Measurements from ENCODE around the gene LACTB. TPM values are rescaled to one million over a fixed set of nuclear protein-coding genes. Genes with fewer than 3 reads are reported as not detected.
A peak's percentile ranks its signal among the peaks of the same experiment; 100 is the strongest.

LACTB gene
- total RNA-seq, 4 donors from 2014 or later: 9.7 to 22.6 (median 12.1) TPM

GRCh38 chr15:63122002-63122875, 578 bp downstream of the LACTB start:
- 1 to 5% methylated on average over 11 to 13 of the region's 59 CpGs for WGBS, 2 donors
- H3K4me1 ChIP-seq: peaks cover 0 to 14% (median 6%) of the 10 kb centered on the region in 3 donors
- peaks cover 0 to 16% (median 0%) of the 10 kb centered on the region in 3 donors for H3K36me3 ChIP-seq
- peak overlapping the region; percentile 81 to 99 (median 96) for H3K4me3 ChIP-seq
- peak overlapping the region; percentile 90 to 98 (median 94) for H3K27ac ChIP-seq
- TF ChIP-seq POLR2A (IDR thresholded peaks at IDR 0.05) (no peak), CTCF (IDR thresholded peaks at IDR 0.05) (peak in 2 of 6 experiments; percentile 1 to 9)
- no peaks in the 10 kb centered on the region for H3K27me3 ChIP-seq
- peak; percentile 54 for DNase-seq
- intact Hi-C loops (cut with DNase I): no loop called here
- H3K9me3 ChIP-seq: no peaks in the 10 kb centered on the region

GRCh38 chr15:63124506-63124905, 2.8 kb downstream of the LACTB start:
- Histone ChIP-seq H3K4me1 (peaks cover 0 to 14% (median 6%) of the 10 kb centered on the region in 3 donors), H3K27me3 (no peaks in the 10 kb centered on the region), H3K36me3 (peaks cover 0 to 37% (median 0%) of the 10 kb centered on the region in 3 donors), H3K27ac (no peak overlapping the region), H3K4me3 (no peak overlapping the region), H3K9me3 (no peaks in the 10 kb centered on the region)
- intact Hi-C loops (cut with DNase I): no loop called here
- WGBS, 2 donors: 95 to 96% methylated on average over 8 to 9 of the region's 9 CpGs
- TF ChIP-seq POLR2A (IDR thresholded peaks at IDR 0.05) (no peak), CTCF (IDR thresholded peaks at IDR 0.05) (no peak)
- no peak for DNase-seq

- TF ChIP-seq POLR2A (IDR thresholded peaks at IDR 0.05) (no peak), CTCF (IDR thresholded peaks at IDR 0.05) (no peak)
- Histone ChIP-seq H3K4me3 (no peak overlapping the region), H3K36me3 (peaks cover 0 to 59% (median 0%) of the 10 kb centered on the region in 3 donors), H3K4me1 (peaks cover 0 to 9% (median 6%) of the 10 kb centered on the region in 3 donors), H3K9me3 (no peaks in the 10 kb centered on the region), H3K27ac (no peak overlapping the region), H3K27me3 (no peaks in the 10 kb centered on the region)
- intact Hi-C loops (cut with DNase I): no loop called here
- WGBS, 2 donors: 81 to 85% methylated on average over 3 of the region's 3 CpGs
- no peak for DNase-seq
These were observed 5.1 kb downstream of the LACTB start for GRCh38 chr15:63126726-63127125.

- Histone ChIP-seq H3K9me3 (no peaks in the 10 kb centered on the region), H3K4me1 (peaks cover 0 to 21% (median 9%) of the 10 kb centered on the region in 3 donors), H3K4me3 (no peak overlapping the region), H3K27ac (peak overlapping the region in 2 of 4 donors; percentile 35 to 48), H3K36me3 (peaks cover 0 to 31% (median 0%) of the 10 kb centered on the region in 3 donors), H3K27me3 (no peaks in the 10 kb centered on the region)
- intact Hi-C loops (cut with DNase I): no loop called here
- DNase-seq: no peak
- no peak for TF ChIP-seq POLR2A (IDR thresholded peaks at IDR 0.05)
- no peak for TF ChIP-seq CTCF (IDR thresholded peaks at IDR 0.05)
- 50 to 59% methylated on average over 1 of the region's 1 CpG for WGBS, 2 donors
These were observed 12.1 kb downstream of the LACTB start for GRCh38 chr15:63133786-63134185.

All from esophagus squamous epithelium (tissue), 5 donors.